Measurements from ENCODE around the gene LIN54.
"Not testable (repeated sequence)": the region's sequence is repeated elsewhere in the genome, so short reads cannot be mapped to it uniquely, and the experiment has no call there.

Gene LIN54

DNA sequence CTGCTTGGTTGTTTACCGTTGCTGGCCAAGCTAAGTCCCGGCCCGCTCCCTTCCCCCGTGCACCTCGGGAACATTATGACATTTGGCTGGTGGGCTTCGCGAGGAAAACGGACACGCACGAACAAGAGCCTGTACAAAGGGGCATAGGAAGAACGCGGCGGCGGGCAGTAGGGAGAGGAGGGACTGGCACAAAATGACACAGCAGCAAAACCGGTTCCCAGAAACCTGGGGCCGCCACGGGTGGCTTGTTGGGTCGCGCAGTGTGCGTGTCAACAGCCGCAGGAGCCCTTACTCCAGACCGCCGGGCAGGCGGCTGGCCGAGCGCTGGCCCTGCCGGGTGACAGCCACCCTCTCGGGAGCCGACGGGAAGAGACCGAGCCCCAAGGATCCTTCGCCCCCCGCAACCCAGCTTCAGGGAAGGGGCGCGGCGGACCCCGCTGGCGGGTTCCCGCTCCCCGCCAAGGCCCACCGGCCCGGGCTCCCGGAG, 1.6 kb upstream of the LIN54 start:
- no peak for DNase-seq

DNA sequence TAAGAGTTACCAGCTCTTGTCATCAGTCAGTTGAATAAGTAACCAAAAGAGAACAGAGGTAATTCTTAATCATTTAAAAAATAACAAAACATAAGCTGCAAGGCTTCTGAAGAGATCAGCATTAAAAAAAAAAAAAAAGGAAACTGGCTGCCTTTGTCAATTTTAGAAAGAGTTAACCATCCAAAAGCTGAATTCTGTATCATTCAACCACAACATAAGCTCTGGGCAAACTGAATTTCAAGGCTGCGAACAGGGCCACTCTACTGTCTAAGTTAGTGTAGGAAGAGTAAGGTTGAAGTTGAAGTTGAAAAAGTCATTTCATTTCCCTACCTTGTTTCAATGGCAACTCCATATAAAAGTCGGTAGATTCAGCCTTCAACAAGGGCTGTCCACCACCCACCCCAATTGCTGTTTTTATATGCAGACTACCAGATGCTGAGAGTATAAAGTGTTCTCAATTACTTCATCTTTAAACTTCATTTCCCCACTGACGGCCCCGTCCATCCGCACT, 1.1 kb upstream of the LIN54 start:
- DNase-seq, result no peak

DNA sequence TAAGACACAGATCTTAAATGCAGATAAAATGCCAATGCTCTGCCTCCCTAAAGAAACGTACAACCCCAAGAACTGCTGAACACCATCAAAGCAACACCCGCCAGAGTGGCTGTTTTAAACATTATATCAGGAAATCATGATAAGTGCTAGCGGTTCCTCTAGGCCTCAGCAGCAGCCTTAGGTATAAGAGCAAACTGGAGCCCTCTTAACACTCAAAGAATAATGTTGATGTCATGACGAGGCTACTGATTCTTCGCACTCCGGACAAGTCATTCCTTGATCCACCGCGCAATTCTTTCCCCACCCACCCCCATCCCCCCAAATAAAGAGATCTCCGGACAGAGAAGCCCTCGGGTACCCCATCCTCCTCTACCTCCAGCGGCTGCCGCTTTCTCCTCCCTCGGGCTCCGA, 507 bp downstream of the LIN54 start:
- peak; percentile 33 for DNase-seq

DNA sequence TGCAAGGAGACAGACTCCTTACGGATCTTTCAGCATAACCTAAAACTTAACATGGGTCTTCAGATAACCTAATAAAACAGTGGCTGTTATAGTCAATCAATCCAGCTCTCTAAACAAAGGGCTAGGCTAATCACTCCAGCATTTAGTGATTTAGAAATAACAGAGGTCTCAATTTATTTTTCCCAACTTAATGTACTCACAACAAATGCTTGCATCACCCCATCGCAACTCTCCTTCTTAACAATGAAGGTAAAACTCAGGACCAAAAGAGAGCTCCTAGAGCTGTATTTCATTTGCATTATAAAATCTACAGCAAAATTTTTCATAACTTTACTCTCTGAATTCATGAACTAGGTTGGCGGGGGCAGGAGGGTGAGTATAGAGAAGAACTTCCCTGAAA, 1.1 kb downstream of the LIN54 start:
- DNase-seq, result no peak

DNA sequence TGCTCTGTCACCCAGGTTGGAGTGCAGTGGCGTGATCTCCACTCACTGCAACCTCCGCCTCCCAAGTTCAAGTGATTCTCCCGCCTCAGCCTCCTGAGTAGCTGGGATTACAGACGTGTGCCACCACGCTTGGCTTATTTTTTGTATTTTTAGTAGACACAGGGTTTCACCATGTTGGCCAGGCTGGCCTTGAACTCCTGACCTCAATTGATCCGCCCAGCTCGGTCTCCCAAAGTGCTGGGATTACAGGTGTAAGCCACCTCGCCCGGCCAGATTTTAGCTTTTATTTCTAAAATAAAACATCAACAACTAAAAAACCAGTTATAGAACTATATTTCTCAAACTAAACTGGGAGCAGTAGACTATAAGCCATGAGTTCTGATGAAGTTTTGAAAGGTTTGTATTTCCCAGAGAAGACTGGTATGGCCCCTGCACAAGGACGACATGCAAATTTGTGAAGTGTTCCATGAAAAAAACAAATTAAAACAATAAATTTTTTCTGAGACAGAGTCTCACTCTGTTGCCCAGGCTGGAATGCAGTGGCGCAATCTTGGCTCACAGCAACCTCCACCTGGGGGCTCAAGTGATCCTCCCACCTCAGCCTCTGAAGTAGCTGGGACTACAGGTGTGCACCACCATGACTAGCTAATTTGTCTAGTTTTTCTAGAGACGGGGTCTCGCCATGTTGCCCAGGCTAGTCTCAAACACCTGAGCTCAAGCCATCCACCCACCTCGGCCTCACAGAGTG, 7.4 kb downstream of the LIN54 start:
- DNase-seq, result not testable (repeated sequence)

DNA sequence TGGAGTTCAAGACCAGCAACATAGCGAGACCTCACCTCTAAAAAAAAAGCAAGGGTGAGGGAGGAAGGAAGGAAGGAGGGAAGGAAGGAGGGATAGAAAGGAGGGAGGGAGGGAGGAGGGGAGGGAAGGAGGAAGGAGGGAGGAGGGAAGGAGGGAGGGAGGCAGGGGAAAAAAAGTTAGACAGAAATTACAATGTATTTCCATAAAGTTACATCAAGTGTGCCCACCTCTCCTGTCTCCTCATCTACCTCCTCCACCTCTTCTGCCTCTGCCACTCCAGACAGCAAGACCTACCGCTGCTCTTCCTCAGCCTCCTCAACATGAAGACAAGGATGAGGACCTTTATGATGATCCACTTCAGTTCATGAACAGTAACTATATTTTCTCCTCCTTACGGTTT, 8.3 kb downstream of the LIN54 start:
- DNase-seq, result no peak

DNA sequence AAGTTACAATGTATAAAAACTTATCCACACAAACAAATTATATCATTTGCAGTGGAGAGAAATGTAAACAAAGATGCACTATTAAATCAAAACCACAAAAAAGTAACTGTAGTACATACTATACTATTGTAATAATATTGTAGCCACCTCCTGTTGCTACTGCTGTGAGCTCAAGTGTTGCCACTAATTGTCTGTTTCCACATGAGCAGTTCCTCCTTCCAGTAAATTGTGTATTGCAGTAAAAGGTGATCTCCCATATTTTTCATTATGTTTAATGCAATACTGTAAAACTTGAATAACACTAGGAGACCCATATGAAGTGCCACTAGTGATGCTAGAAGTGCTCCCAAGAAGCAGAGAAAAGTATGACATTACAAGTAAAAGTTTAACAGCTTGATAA, 11.7 kb downstream of the LIN54 start:
- no peak for DNase-seq

DNA sequence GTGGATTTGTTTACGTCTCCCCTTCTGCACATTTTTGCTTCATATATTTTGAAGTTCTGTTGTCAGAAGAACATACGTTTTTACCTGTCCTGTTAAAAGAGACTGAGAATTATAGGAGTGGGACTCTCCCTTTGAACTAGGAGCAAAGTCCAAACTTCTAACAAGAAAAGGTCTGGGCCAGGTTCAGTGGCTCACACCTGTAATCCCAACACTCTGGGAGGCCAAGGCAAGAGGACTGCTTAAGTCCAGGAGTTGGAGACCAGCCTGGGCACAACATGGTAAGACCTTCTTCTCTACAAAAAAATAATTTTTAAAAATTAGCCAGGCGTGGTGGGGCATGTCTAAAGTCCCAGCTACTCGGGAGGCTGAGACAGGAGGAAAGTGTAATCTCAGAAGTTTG, 15.8 kb downstream of the LIN54 start:
- DNase-seq, result no peak

DNA sequence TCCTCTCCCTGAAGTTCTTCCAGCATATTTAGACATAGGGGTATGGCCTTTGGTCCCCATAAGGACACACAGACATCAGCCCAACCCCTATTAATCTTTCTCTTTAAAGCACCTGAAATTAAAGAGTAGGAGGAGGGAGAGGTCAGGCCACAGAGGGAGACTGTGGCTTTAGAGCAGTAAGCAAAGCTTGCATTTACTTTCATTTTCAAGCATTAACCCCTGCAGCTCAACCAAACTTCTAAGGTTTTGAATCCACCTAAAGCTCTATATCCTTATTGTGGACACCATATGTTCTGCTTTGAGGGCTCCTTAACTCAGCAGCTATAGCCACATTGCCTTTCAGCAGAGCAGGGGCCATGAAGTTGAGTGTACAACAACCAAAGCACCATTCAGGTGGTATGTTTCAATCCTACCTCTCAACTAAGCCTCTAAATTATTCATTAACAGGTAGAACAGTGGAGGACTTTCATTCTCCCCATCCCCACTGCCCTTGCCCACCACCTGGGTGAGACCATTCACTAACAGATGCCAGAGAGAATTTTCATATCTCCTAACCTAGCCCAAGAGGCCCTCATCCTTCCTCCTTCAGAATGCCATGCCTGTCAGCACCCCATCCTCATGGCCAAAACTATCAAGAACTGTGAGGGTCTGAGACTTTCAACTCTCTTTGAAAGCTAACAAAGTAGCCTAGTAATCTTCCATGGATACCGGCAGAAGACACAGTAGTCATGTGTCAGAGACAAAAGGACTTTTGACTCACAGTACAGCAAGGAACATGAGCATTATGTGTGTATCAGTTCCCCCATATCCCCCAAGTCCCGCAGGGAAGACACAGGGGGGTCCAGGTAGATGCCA, 20.8 kb downstream of the LIN54 start:
- DNase-seq, result no peak

DNA sequence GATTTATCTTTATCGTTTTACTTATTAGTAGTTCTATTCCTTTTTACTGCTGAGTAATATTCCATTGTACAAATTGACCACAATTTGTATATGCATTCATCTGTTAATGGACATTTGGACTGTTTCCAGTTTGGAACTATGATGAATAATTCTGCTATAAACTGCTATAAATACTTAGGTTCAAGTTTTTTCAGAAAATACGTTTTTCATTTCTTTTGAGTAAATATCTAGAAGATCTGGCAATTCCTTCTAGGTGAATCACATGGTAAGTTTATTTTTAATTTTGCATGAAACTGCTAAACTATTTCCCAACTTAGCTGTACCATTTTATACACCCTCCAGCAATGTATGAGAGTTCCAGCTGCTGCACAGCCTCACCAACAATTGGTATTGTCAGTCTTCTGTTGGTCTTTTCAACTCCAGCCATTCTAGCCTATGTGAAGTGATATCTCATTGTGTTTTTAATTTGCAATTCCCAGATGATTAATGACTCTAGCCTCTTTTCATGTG, 22.2 kb downstream of the LIN54 start:
- peak; percentile 87 for DNase-seq

DNA sequence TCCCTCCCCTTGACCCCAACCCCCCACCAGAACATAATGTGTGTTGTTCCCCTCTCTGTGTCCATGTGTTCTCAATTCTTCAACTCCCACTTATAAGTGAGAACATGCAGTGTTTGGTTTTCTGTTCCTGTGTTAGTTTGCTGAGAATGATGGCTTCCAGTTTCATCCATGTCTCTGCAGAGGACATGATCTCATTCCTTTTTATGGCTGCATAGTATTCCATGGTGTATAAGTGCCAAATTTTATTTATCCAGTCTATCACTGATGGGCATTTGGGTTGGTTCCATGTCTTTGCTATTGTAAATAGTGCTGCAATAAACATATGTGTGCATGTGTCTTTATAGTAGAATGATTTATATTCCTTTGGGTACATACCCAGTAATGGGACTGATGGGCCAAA, 23.1 kb downstream of the LIN54 start:
- DNase-seq, result not testable (repeated sequence)

DNA sequence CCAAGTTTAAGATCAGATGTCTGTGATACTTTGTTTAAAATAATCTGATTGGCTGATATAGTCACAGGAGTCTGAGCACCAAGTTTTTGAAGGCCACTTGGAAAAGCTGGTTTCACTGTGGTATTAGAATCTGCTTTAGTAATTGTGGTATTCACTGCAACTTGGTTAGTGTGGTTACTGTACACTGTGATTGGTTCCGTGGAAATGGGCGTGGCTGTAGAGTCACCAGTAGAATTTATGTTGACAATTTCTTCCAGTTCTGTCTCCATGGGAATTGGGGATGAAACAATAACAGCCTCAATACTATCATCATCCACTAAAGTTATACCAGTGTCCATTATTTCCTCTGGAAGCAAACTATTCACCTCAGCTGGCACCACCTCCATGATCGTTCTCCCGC, 26.2 kb downstream of the LIN54 start:
- DNase-seq, result peak; percentile 59

DNA sequence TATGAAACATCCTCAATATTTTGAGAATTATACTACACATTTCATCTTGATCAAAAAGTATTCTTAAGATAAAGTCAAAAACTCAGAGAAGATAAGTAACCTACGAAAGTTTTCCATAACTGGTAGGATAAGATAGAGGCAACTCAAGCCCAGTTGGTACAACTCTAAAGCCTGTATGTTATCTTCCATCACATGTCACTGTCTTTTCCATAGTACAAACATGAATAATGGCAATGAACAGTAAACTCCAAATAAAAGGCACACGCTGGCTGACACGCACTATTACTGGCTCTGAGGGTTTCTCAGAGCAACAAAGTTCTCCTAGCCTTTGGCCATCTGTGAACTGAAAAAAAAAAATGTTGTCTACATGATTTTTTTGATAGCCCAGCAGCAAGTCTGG, 27.2 kb downstream of the LIN54 start:
- no peak for DNase-seq

DNA sequence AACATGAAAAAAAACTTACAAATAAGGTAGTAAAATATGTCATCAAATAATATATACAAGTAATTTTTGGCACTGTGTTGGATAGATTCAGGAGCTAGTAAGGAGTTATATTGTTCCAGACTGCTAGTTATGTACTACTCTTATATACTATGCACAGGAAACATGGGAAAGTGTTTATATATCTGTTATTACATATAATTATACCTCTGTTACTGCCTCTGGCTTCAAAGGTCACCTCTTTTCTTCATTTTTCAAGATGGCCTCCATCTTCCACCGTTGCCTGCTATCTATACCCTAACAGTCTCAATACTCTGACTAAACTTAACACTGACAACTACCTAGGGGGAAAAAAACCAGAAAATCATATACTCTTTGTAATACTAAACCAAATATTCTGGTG, 29.5 kb downstream of the LIN54 start:
- no peak for DNase-seq

DNA sequence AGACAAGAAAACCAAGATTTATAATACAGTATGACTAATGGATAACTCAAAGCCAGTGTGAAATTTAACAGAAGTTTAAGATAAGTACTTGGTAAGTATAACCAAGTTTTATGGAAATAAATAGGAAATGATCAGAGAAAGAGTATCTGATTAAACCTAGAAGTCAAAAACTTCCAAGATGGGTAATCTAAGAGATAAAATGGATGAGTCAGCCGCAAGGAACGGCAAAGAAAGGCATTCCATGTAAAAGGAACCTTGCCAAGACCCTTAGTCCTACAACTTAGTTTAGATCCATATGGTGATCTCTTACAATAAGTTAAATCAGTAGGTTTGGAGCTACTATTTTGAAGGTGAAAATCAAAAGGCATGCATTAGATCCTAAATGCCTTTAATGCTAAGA, 34.8 kb downstream of the LIN54 start:
- DNase-seq, result peak; percentile 20

DNA sequence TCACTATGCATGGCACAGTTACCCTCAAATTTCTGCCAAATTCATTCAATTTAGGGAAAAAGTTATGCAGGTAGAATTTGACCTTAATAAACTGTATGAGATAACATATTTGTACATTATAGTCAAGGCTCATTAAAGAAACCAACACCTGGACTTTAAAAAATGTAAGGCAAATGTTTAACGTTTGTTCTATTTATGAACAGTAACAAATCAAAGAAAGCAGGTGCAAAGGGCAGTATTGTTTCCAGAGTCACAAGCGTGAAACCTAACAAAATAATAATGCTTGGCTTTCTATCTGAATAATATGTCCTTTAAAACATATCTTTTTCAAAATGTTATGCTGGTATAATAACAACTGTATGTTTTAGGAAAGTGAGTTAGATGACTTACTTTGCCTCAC, 41.2 kb downstream of the LIN54 start:
- no peak for DNase-seq

DNA sequence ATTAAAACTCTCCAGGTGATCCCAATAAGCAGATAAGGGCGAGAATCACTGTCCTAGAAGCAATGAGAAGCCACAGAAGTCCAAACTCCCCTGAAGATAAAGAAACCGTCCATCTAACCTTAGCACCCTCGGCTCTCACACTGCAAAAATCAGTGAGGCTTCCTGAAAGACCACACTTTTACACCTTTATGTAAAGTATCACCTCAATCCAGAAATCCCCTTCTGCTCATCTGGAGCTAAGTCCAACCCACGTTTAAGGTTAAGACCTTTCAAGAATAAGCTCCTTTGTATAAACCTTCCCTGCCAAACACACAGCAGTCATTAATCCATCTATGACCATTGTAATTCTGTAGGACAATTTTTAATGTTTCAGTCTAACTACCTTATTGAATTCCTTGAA, 41.7 kb downstream of the LIN54 start:
- no peak for DNase-seq

DNA sequence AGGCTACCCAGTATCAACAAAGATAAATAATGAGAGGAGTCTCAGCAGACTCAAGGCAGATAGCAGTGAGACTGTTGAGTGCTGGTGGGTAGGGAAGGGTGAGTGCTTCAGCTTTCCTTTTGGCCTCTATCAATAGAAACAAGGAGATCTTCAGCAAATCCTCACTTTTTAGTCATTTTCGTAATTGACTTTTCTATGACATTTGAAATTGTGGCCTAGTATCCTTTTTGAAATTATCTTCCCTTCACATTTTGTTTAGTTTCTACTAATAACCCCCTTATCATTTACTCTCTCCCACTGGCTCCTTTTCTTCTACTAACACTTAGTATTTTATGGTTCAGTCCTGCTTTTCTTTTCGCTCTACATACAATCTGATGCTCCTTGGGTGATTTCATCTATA, 44.9 kb downstream of the LIN54 start:
- no peak for DNase-seq

DNA sequence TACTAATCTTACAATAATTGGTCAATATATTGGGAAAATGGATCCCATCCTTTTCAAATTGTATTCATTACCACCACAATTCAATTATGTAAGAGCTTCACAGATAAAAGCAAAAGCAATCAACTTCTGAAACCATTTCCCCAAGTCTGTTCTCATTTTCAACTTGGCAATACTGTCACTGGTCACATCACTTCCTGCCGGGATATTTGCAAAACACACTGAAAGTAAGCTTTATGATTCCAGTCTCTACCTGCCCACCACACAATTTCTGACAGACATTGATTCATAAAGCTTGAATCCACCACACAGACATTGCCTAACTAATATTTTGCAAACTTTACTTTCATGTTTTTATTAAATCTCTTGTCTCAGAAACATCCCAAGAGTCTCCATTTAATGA, 53.6 kb downstream of the LIN54 start:
- no peak for DNase-seq

DNA sequence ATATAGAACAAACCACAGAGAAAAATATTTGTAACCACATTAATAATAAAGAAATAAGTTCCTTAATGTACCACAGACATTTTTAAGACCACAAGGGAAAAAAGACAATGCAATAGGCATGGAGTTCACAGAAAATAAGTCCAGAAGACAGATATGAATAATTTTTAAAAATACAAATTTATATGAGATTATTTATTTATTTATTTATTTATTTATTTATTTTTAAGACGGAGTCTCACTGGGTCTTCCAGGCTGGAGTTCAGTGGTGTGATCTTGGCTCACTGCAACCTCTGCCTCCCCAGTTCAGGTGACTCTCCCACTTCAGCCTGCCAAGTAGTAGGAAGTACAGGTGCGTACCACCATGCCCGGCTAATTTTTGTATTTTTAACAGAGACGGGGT, 56.4 kb downstream of the LIN54 start:
- DNase-seq, result peak; percentile 44

DNA sequence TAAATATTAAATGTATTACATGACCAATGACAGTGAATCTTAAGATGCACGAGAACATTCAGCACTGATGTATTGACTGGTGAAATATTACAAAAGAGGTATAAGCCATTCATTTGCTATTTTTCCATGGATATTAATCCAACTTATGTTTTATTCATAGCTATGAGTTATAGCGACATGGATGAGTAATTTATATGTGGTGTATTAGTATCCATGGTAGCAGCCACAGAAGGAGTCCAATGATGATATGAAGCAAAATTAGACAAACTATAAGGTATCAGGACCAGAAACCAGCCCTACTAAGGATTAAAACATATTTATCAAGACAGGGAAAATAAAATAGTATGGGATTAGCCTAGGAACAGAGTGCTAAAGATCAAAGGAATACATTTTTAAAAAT, 59.4 kb downstream of the LIN54 start:
- peak; percentile 8 for DNase-seq

DNA sequence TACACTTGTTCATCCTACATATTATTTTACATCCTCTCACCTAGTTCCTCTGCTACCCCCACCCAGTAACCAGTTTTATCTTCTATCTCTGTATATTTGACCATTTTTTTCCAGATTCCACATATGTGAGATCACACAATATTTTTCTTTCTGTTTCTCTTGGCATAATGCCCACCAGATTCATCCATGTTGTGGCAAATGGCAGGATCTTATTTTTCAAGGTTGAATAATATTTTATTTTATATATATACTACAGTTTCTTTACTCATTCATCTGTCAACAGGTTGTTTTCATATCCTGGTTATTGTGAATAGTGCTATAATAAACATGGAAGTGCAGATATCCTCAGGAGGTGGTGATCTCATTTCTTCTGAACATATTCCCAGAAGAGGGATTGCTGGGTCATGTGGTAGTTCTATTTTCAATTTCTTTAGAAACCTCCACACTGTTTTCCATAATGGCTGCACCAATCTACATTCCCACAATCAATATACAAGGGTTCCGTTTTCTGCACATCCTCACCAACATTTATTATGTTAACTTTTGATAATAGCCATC, 61.9 kb downstream of the LIN54 start:
- DNase-seq, result peak; percentile 51

DNA sequence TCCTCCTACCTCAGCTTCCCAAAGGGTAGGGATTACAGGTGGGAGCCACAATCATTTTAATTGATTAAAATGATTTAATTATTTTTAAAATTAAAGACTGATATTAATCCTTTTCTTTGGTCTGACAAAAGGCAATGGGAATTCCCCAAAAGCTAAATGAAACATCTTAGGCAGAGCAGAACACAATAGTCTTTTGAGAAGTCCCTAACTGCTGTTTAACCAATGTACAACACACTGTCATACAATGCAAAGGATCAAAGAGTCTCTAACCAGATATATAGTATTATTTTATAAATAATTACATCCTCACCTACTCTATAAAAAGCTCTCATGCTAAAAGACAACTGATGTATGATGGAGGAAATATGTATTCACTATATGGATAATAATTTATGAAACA, 63.1 kb downstream of the LIN54 start:
- DNase-seq, result no peak
